GM18511 (cell line): ENCODE data around the gene AK9.
"Not testable (repeated sequence)": the region's sequence is repeated elsewhere in the genome, so short reads cannot be mapped to it uniquely, and the experiment has no call there.

Source experiments
- ATAC-seq: cut with Tn5 transposase; IDR thresholded peaks from one replicate; pipeline ENCODE4 v1.9.1; 2021; ENCODE audit warnings: mild to moderate bottlenecking, moderate library complexity; ENCODE audit not compliant: unreplicated experiment

Gene AK9

DNA sequence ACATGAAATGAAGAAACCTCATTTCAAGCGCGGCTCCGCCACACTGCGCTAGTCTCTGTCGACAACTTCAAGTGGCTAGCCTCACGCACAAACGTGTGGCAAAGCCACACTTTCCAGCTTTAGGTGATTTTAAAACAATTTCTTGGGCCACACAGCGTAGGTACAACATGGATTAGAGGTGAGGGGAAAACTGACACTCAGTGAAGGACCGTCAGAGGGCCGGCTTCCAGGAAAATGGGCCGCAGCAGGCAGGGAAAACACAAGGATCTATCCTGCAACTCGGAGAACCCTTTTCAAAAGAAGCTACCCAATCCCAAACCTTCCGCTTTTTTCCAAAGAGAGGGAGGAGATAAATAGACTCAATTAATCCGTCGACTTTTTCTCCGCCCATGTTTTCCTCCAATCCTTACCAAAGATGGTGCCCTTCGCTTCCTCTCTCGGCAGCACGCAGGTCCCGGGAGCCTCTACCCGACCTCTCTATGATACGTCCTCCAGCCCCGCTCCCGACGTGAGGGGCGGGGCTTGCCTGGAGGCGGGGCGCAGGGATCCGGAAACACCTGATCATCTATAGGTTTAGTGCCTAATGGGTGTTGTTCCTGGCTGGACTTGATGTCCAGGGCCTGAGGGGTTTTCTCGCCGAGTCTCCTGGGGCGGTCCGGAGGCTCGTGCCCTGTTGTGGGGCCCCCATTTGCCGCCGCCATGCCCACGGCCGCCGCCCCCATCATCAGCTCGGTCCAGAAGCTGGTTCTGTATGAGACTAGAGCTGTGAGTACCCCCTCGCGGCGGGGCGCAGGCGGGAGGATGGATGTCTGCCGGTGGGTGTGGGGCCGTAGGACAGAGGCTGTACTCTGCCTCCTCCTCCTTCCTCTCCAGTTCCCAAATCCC is at the start of gene AK9, which contains the start of gene FIG4:
Gene AK9 (minus strand): TSS at position 466 of the 885 bp plus-strand sequence. CDS start 15,457 bp downstream, outside the sequence.
Gene FIG4 (plus strand): TSS at position 560 of the 885 bp plus-strand sequence. CDS start 140 bp downstream, at position 700.
- ATAC-seq = peak; percentile 96

DNA sequence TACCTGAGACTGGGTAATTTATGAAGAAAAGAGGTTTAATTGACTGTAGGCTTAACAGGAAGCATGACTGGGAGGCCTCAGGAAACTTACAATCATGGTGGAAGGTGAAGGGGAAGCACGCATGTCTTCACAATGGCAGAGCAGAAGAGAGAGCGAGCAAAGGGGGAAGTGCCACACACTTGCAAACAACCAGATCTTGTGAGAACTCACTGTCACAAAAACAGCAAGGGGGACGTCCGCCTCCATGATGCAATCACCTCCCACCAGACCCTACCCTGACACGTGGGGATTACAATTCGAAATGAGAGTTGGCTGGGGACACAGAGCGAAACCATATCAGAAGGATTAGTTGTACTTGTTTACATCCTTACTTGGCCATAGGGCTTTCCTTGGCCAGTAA is 49.8 kb upstream of the AK9 start:
- ATAC-seq = no peak

- no peak for ATAC-seq
Measured at GRCh38 chr6:109739686-109740085, 48.7 kb upstream of the AK9 start.

- no peak for ATAC-seq
Measured at GRCh38 chr6:109738667-109739066, 47.7 kb upstream of the AK9 start.

DNA sequence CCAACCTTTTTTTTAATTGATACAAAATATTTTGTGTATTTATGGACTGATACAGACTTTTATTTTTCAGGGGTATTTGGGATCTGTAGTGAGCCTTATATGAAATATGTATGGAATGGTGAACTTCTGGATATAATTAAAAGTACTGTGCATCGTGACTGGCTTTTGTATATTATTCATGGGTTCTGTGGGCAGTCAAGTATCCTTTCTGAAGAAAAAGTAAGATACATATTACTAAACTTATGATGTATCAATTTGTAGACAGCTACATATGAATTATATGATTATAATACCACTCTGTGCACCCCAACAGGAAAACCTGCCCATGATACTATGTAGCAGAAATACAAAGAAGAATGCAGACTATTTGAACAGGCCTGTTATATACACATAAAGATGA is 47.3 kb upstream of the AK9 start:
- no peak for ATAC-seq

DNA sequence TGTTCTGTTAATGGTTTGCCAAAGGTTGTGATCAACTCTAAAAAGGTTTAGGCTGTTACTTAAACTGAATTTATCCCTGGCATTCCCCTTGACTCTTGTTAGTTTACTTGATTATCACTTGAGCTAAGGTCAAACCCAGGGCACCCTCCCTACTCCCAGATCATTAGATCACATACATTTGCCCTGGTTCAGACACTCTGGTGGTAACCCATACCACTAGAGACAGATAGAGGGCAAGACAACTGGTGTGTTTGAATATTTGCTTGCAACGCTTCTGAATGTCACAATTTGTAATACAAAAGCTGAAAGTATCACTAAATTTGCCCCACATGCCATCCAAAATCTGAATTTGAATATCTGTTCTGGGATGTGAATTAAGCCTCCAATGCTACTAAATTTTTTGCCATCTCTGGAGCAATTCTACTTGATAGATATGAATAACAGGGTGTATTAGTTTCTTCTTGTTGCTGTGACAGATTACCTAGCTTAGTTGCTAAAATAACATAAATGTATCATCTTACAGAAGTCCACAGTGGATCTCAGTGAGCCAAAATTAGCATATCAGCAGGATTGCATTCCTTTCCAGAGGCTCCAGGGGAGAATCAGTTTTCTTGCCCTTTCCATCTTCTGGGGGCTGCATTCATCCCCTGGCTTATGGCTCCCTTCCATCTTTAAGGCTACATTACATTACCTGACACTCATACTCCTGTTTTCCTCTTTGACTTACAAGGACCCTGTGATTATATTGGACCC is 45.4 kb upstream of the AK9 start:
- ATAC-seq = no peak

DNA sequence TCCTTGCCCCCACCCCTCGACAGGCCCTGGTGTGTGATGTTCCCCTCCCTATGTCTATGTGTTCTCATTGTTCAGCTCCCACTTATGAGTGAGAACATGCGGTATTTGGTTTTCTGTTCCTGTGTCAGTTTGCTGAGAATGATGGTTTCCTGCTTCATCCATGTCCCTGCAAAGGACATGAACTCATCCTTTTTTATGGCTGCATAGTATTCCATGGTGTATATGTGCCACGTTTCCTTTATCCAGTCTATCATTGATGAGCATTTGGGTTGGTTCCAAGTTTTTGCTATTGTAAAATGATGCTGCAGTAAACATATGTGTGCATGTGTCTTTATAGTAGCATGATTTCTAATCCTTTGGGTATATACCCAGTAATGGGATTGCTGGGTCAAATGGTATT is 34.2 kb upstream of the AK9 start:
- not testable (repeated sequence) for ATAC-seq

DNA sequence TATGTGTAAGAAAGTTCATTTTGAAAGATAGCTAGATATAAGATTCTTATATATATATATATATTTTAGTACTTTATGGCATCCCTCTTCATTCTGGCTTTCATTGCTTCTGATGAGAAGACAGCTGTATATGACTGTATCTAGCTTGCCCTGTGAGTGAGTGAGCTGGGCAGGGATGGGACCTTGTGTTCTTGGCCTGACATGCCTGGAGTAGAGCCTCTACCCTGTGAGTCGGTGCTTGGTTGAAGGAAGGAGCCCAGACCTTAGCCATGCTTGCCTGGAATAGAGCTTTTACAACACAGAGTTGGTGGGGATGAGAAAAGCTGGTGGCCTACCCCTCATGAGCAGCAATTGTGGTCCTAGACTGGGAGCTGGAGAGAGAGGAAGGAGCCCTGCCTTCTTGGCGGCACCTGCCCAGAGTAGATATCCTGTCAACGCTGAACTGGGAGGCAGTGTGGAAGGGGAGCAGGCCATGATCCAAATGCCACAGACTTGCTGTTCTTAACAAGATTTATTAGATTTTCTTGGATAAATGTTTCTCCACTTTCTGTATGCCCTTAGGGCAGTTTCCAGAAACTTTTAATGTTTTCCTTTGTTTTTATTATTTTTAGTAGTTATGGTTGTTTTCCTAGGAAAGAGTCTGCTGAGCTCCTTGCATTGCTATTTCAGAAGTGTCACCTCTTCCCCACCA is 31.7 kb upstream of the AK9 start:
- ATAC-seq = no peak

DNA sequence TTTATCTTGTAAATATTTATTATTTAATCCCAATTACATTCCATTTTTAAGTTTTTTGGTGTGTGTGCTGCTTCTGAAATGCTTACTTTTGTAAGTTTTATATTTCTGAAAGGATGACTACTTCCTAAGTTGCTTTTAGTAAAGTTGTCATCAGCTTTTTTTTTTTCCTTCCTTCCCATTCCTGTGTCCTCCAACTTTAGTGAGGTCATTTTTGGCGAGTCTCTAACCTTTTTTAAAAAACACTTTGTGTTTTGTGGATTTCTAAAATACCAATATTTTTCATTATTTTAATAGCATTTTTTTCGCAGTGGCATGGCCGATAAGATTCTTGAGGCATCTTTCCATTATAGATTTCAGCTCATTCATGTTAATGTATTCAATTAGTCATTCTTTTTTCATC is 31.0 kb upstream of the AK9 start:
- ATAC-seq = no peak

- no peak for ATAC-seq
Measured at GRCh38 chr6:109720311-109720710, 29.3 kb upstream of the AK9 start.

GRCh38 chr6:109718991-109719390 is 28.0 kb upstream of the AK9 start:
- ATAC-seq = no peak

DNA sequence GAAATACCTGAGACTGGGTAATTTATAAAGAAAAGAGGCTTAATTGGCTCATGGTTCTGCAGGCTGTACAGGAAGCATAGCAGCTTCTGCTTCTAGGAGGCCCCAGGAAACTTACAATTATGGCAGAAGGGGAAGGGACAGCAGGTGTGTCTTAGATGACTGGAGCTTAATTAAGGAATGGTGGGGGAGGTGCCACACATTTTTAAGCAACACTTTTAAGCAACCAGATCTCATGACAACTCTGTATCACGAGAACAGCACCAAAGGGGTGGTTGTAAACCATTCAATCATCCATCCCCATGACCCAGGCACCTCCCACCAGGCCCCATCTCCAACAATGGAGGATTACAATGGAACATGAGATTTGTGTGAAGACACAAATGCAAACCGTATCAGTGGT is 27.0 kb upstream of the AK9 start:
- no peak for ATAC-seq

DNA sequence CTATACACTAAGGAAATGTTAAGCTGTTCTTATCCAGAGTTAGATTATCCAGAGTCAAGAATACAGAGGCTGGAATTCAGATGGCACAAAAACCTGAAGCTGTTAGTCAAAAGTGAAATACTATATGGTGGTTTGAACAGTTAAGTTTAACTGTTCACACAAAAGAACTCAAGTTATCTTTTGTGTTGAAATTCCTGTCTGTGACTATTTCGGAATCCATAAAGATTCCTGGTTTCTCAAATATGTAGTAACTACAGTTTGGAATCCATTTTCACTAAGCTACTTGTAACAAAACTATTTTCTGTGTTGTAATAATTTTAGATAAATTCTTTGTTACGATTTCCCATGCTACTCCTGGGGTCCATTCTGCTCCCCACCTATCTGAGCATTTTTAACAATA is 24.6 kb upstream of the AK9 start:
- ATAC-seq = no peak

GRCh38 chr6:109714611-109715010 is 23.6 kb upstream of the AK9 start:
- no peak for ATAC-seq

DNA sequence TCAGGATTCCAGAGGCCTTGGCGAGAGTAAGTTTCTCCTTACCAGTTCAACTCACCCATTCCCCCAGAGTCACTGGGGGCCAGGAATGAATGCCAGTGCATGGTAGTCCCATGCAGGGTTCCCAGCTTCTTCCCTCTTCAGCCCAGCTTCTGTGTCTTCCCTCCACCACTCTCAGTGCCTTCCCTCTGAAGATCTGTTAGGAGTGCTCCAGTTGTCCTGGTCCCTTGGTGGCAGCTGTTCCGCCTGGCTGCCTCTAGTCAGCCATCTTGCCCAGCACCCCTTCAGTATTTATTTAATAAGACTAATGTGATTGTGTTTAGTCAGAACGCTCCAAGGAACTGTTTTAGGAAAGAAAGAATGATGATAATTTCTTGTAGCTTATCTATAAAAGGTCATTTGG is 23.2 kb upstream of the AK9 start:
- no peak for ATAC-seq

GRCh38 chr6:109713097-109713496 is 22.1 kb upstream of the AK9 start:
- ATAC-seq = no peak

DNA sequence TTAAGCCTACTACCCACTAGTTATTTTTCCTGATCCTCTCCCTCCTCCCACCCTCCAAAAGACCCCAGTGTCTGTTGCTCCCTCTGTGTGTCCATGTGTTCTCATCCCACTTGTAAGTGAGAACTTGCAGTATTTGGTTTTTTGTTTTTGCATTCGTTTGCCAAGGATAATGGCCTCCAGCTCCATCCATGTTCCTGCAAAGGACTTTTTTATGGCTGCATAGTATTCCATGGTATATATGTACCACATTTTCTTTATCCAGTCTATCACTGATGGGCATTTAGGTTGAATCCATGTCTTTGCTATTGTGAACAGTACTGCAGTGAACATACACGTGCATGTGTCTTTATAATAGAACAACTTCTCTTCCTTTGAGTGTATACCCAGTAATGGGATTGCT is 17.1 kb upstream of the AK9 start:
- ATAC-seq = not testable (repeated sequence)

- no peak for ATAC-seq
Measured at GRCh38 chr6:109706513-109706912, 15.5 kb upstream of the AK9 start.

- peak; percentile 91 for ATAC-seq
Measured at GRCh38 chr6:109705258-109705657, 14.3 kb upstream of the AK9 start.

DNA sequence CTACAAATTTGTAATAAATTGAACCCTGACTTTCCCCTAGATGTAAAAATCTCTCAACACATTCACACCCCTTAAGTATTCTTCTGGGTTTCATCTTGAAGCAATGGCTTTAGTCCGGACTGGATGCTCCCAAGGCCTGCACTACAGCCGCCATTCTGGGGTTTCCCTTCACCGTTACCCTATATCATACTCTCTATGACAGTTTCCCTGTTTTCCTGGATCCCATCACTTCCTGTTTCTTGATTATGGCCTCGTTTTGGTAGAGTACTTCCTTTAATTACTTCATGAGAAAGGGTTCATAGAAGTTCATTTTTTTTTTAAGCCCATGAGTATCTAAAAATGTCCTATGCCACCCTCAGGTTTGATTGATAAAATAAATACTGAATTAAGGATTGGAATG is 11.8 kb upstream of the AK9 start:
- no peak for ATAC-seq

DNA sequence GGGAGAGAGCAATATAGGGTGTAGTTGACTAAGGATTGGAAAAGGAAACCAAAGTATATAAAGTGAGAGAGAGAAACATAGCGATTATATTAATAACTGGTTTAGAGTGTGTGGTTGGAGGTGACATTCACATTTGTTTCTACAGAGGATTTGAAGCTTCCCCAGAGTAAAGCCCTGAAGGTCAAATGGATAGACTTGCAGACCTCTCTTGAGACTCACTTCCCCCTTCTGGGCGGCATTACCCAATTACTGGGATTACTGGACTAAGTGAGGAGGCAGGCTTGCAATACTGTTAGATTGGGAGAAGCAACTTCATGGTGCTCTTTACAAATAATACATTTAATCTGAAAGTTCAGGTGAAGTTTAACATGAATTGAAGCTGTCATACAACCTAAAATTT is 10.8 kb upstream of the AK9 start:
- no peak for ATAC-seq
